Measurements from ENCODE around the gene DAP3.
A peak's percentile ranks its signal among the peaks of the same experiment; 100 is the strongest.

DNA sequence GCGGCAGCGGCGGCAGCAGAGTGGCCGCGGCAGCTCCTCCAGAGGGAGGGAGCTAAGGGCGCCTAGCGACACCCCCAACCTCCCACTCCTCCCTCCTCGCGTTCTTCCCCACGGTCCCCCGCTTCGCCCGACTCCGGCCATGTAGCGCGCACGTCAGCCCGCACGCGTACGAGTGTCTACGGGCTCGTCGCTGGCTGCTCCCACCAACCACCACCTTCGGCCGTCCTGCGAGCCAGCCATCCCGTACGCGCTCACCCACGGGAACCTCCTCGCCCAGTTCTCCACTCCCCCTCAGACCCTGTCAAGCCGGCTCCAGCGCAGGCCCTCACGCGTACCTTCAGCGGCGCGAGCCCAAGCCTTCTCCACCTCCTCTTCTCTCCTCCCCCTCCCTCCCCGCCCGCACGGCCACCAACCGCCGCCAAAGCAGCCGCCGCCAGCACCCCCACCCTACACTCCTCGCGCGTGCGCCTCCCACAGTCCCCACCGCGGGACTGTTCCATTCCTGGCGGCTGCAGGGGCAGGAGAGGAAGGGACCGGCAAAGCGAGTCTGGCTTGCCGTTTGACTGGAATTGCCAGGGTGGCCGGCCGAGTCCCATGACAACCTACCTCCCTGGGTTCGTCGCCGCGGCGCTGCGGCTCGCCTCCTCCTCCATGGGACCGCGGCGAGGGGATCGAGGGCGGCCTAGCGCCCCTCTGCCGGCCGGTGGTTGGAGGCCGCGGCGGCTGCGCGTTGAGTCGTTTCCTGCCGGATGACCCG is 389 bp upstream of the DAP3 start, which contains the start of gene YY1AP1:
- TF ChIP-seq POLR2A (IDR thresholded peaks at IDR 0.05) (peak; percentile 53 to 67), CTCF (IDR thresholded peaks at IDR 0.05) (peak in 2 of 4 experiments; percentile 57 to 65), EP300 (IDR thresholded peaks at IDR 0.05) (no peak), POLR2AphosphoS5 (IDR thresholded peaks at IDR 0.05) (peak; percentile 78)
